Immature natural killer cell (primary cell): ENCODE results near the gene C12orf60. TPM values are rescaled to one million over a fixed set of nuclear protein-coding genes. Genes with fewer than 3 reads are reported as not detected.

Experiments used
- DNase-seq, 3 donors: peaks; one replicate each; pipeline ENCODE4 v3.0.0; 2022; ENCODE audit warnings: mixed read lengths in 1 of 3
- H3K27ac Mint-ChIP-seq, 6 donors: one replicate each; pipeline ENCODE4 v1.8.0; 2020; ENCODE audit warnings: mixed read lengths in 6 of 6, mild to moderate bottlenecking in 5 of 6, inconsistent platforms in 4 of 6, moderate library complexity in 3 of 6
- H3K27me3 Mint-ChIP-seq, 3 donors: one replicate each; pipeline ENCODE4 v1.8.0; 2020 to 2021; ENCODE audit warnings: low read depth in 3 of 3, mild to moderate bottlenecking in 3 of 3, mixed read lengths in 3 of 3, moderate library complexity in 3 of 3, inconsistent platforms in 1 of 3
- H3K36me3 Mint-ChIP-seq, 3 donors: one replicate each; pipeline ENCODE4 v1.8.0; 2020; ENCODE audit warnings: mixed read lengths in 3 of 3, inconsistent platforms in 2 of 3, mild to moderate bottlenecking in 2 of 3
- H3K4me1 Mint-ChIP-seq, 2 donors: one replicate each; pipeline ENCODE4 v1.8.0; 2020; ENCODE audit warnings: inconsistent platforms in 2 of 2, mild to moderate bottlenecking in 2 of 2, mixed read lengths in 2 of 2, moderate library complexity in 1 of 2
- H3K4me3 Mint-ChIP-seq, 5 donors: one replicate each; pipeline ENCODE4 v1.8.0; 2020; ENCODE audit warnings: mild to moderate bottlenecking in 5 of 5, mixed read lengths in 5 of 5, inconsistent platforms in 3 of 5, moderate library complexity in 3 of 5
- H3K9me3 Mint-ChIP-seq, 6 donors: one replicate each; pipeline ENCODE4 v1.8.0; 2020; ENCODE audit warnings: mild to moderate bottlenecking in 6 of 6, mixed read lengths in 6 of 6, inconsistent platforms in 4 of 6, moderate library complexity in 3 of 6
- polyA plus RNA-seq, 3 donors: library from polyadenylated mRNA; unstranded; fragments of 300-500 nt; fragmentation: Illumina TruSeq; gene quantifications; one replicate each; pipeline ENCODE4 v1.2.3, GENCODE V29; 2021

Gene C12orf60
- polyA plus RNA-seq, 3 donors from 2014 or later: 0.57 to 1.1 TPM; not detected in 1

- peaks cover 32 to 48% (median 37%) of the 10 kb centered on the region in 3 donors for H3K27me3 Mint-ChIP-seq
- peaks cover 0 to 2% (median 0%) of the 10 kb centered on the region in 6 donors for H3K9me3 Mint-ChIP-seq
- H3K4me3 Mint-ChIP-seq: peak overlapping the region; percentile 95 to 98 (median 97)
- peak; percentile 93 to 95 (median 94) for DNase-seq
- H3K36me3 Mint-ChIP-seq: peaks cover 4 to 16% (median 15%) of the 10 kb centered on the region in 3 donors
- H3K27ac Mint-ChIP-seq: peak overlapping the region; percentile 99 to 100 (median 100)
- peaks cover 83 to 97% of the 10 kb centered on the region in 2 donors for H3K4me1 Mint-ChIP-seq
These were observed 32.7 kb upstream of the C12orf60 start for GRCh38 chr12:14770496-14771461.

GRCh38 chr12:14771651-14772137 lies 31.8 kb upstream of the C12orf60 start:
- H3K4me3 Mint-ChIP-seq: peak overlapping the region; percentile 95 to 98 (median 97)
- H3K4me1 Mint-ChIP-seq: peaks cover 83 to 97% of the 10 kb centered on the region in 2 donors
- H3K27me3 Mint-ChIP-seq: peaks cover 32 to 48% (median 37%) of the 10 kb centered on the region in 3 donors
- H3K9me3 Mint-ChIP-seq: peaks cover 0 to 2% (median 0%) of the 10 kb centered on the region in 6 donors
- peak; percentile 68 to 74 (median 72) for DNase-seq
- H3K36me3 Mint-ChIP-seq: peaks cover 0 to 11% (median 11%) of the 10 kb centered on the region in 3 donors
- H3K27ac Mint-ChIP-seq: peak overlapping the region; percentile 94 to 100 (median 100)

GRCh38 chr12:14772946-14773345 lies 30.5 kb upstream of the C12orf60 start:
- no peaks in the 10 kb centered on the region for H3K36me3 Mint-ChIP-seq
- H3K4me3 Mint-ChIP-seq: peak overlapping the region; percentile 29 to 98 (median 96)
- peak overlapping the region in 4 of 6 donors; percentile 71 to 98 (median 96) for H3K27ac Mint-ChIP-seq
- DNase-seq: no peak
- H3K9me3 Mint-ChIP-seq: peaks cover 0 to 2% (median 0%) of the 10 kb centered on the region in 6 donors
- H3K27me3 Mint-ChIP-seq: peaks cover 32 to 48% (median 37%) of the 10 kb centered on the region in 3 donors
- peaks cover 72 to 85% of the 10 kb centered on the region in 2 donors for H3K4me1 Mint-ChIP-seq

- DNase-seq: no peak
- Mint-ChIP-seq H3K27ac (peak overlapping the region; percentile 86 to 98 (median 96)), H3K36me3 (no peaks in the 10 kb centered on the region)
These were observed 29.8 kb upstream of the C12orf60 start for GRCh38 chr12:14773685-14774073.

GRCh38 chr12:14774074-14774905 lies 29.2 kb upstream of the C12orf60 start:
- no peaks in the 10 kb centered on the region for H3K36me3 Mint-ChIP-seq
- H3K4me3 Mint-ChIP-seq: peak overlapping the region; percentile 93 to 98 (median 97)
- DNase-seq: peak; percentile 90 to 92 (median 91)
- H3K27ac Mint-ChIP-seq: peak overlapping the region; percentile 86 to 98 (median 96)
- H3K27me3 Mint-ChIP-seq: peaks cover 27 to 46% (median 37%) of the 10 kb centered on the region in 3 donors
- H3K9me3 Mint-ChIP-seq: peaks cover 0 to 2% (median 0%) of the 10 kb centered on the region in 6 donors
- H3K4me1 Mint-ChIP-seq: peaks cover 60 to 71% of the 10 kb centered on the region in 2 donors

More at GRCh38 chr12:14773685-14774073, 29.8 kb upstream of the C12orf60 start:
- Mint-ChIP-seq H3K27me3 (peaks cover 32 to 51% (median 37%) of the 10 kb centered on the region in 3 donors), H3K4me3 (peak overlapping the region; percentile 93 to 98 (median 97)), H3K4me1 (peaks cover 66 to 78% of the 10 kb centered on the region in 2 donors), H3K9me3 (peaks cover 0 to 2% (median 0%) of the 10 kb centered on the region in 6 donors)

- H3K27me3 Mint-ChIP-seq: peaks cover 22 to 41% (median 30%) of the 10 kb centered on the region in 3 donors
- peaks cover 0 to 2% (median 0%) of the 10 kb centered on the region in 6 donors for H3K9me3 Mint-ChIP-seq
- peak overlapping the region; percentile 86 to 98 (median 96) for H3K27ac Mint-ChIP-seq
- DNase-seq: peak; percentile 25 to 34 (median 27)
- no peaks in the 10 kb centered on the region for H3K36me3 Mint-ChIP-seq
- peaks cover 53 to 64% of the 10 kb centered on the region in 2 donors for H3K4me1 Mint-ChIP-seq
- peak overlapping the region; percentile 93 to 98 (median 97) for H3K4me3 Mint-ChIP-seq
These were observed 28.4 kb upstream of the C12orf60 start for GRCh38 chr12:14774906-14775635.

GRCh38 chr12:14775636-14775980 lies 27.9 kb upstream of the C12orf60 start:
- Mint-ChIP-seq H3K4me1 (peaks cover 53 to 59% of the 10 kb centered on the region in 2 donors), H3K36me3 (no peaks in the 10 kb centered on the region), H3K4me3 (peak overlapping the region; percentile 93 to 98 (median 97)), H3K27ac (peak overlapping the region; percentile 86 to 98 (median 96)), H3K27me3 (peaks cover 17 to 36% (median 25%) of the 10 kb centered on the region in 3 donors), H3K9me3 (peaks cover 0 to 2% (median 0%) of the 10 kb centered on the region in 6 donors)
- no peak for DNase-seq

- peaks cover 0 to 2% (median 0%) of the 10 kb centered on the region in 6 donors for H3K9me3 Mint-ChIP-seq
- peaks cover 12 to 28% (median 17%) of the 10 kb centered on the region in 3 donors for H3K27me3 Mint-ChIP-seq
- H3K27ac Mint-ChIP-seq: peak overlapping the region in 5 of 6 donors; percentile 13 to 98 (median 95)
- no peak for DNase-seq
- no peaks in the 10 kb centered on the region for H3K36me3 Mint-ChIP-seq
- H3K4me3 Mint-ChIP-seq: peak overlapping the region in 2 of 5 donors; percentile 96 to 98
- peaks cover 47 to 52% of the 10 kb centered on the region in 2 donors for H3K4me1 Mint-ChIP-seq
These were observed 27.1 kb upstream of the C12orf60 start for GRCh38 chr12:14776236-14776961.

GRCh38 chr12:14777271-14777670 lies 26.2 kb upstream of the C12orf60 start:
- Mint-ChIP-seq H3K27ac (no peak overlapping the region), H3K4me1 (peaks cover 40 to 43% of the 10 kb centered on the region in 2 donors), H3K9me3 (no peaks in the 10 kb centered on the region), H3K4me3 (no peak overlapping the region), H3K36me3 (no peaks in the 10 kb centered on the region), H3K27me3 (peaks cover 11 to 21% (median 14%) of the 10 kb centered on the region in 3 donors)
- DNase-seq: no peak

GRCh38 chr12:14779834-14780233 lies 23.6 kb upstream of the C12orf60 start:
- H3K4me3 Mint-ChIP-seq: no peak overlapping the region
- H3K9me3 Mint-ChIP-seq: no peaks in the 10 kb centered on the region
- DNase-seq: no peak
- peaks cover 16 to 17% of the 10 kb centered on the region in 2 donors for H3K4me1 Mint-ChIP-seq
- peaks cover 1 to 8% (median 3%) of the 10 kb centered on the region in 3 donors for H3K27me3 Mint-ChIP-seq
- H3K36me3 Mint-ChIP-seq: peaks cover 1 to 8% (median 5%) of the 10 kb centered on the region in 3 donors
- H3K27ac Mint-ChIP-seq: no peak overlapping the region

GRCh38 chr12:14780859-14781258 lies 22.6 kb upstream of the C12orf60 start:
- Mint-ChIP-seq H3K4me1 (peaks cover 6 to 7% of the 10 kb centered on the region in 2 donors), H3K27me3 (peaks cover 0 to 3% (median 3%) of the 10 kb centered on the region in 3 donors), H3K9me3 (no peaks in the 10 kb centered on the region), H3K36me3 (peaks cover 4 to 11% (median 5%) of the 10 kb centered on the region in 3 donors), H3K27ac (no peak overlapping the region), H3K4me3 (no peak overlapping the region)
- no peak for DNase-seq

- Mint-ChIP-seq H3K27me3 (peaks cover 0 to 3% (median 3%) of the 10 kb centered on the region in 3 donors), H3K4me3 (no peak overlapping the region)
These were observed 21.9 kb upstream of the C12orf60 start for GRCh38 chr12:14781563-14781962.

More at GRCh38 chr12:14781563-14781962, 21.9 kb upstream of the C12orf60 start:
- Mint-ChIP-seq H3K27ac (no peak overlapping the region), H3K4me1 (peaks cover 0 to under 1% of the 10 kb centered on the region in 2 donors), H3K9me3 (no peaks in the 10 kb centered on the region), H3K36me3 (peaks cover 4 to 14% (median 5%) of the 10 kb centered on the region in 3 donors)
- no peak for DNase-seq
